Karpas-422 (cell line): ENCODE results near the gene HNRNPA1L2. TPM values are rescaled to one million over a fixed set of nuclear protein-coding genes. Genes with fewer than 3 reads are reported as not detected.
"Not testable (repeated sequence)": the region's sequence is repeated elsewhere in the genome, so short reads cannot be mapped to it uniquely, and the experiment has no call there.

Source experiments
- DNase-seq: peaks from one replicate; pipeline ENCODE4 v3.0.0-alpha.2; 2015
- H2AFZ ChIP-seq: fragments of 200-600 bp; sonication (generic); 2 replicates; pipeline ENCODE4 v1.6.1; 2014; ENCODE audit warnings: antibody characterized with exemption, low read length, mixed read lengths
- H3K27ac ChIP-seq: fragments of 200-600 bp; sonication (generic); 2 replicates; pipeline ENCODE4 v1.5.1; 2014; ENCODE audit warnings: mild to moderate bottlenecking, low read length, moderate library complexity
- H3K27me3 ChIP-seq: fragments of 200-600 bp; sonication (generic); 2 replicates; pipeline ENCODE4 v1.6.1; 2014; ENCODE audit warnings: low read length, mixed read lengths
- H3K36me3 ChIP-seq: fragments of 200-600 bp; sonication (generic); 2 replicates; pipeline ENCODE4 v1.6.1; 2014; ENCODE audit warnings: low read length, mixed read lengths; ENCODE audit not compliant: insufficient read depth
- H3K4me1 ChIP-seq: fragments of 200-600 bp; sonication (generic); 2 replicates; pipeline ENCODE4 v1.6.1; 2014; ENCODE audit warnings: mild to moderate bottlenecking, low read length, mixed read lengths
- H3K4me2 ChIP-seq: fragments of 200-600 bp; sonication (generic); 2 replicates; pipeline ENCODE4 v1.6.1; 2014; ENCODE audit warnings: low read length, low read depth, mild to moderate bottlenecking; ENCODE audit not compliant: poor library complexity, severe bottlenecking
- H3K4me3 ChIP-seq: fragments of 200-600 bp; sonication (generic); 2 replicates; pipeline ENCODE4 v1.5.1; 2014; ENCODE audit warnings: mild to moderate bottlenecking, antibody characterized with exemption, low read length, mixed read lengths
- H3K79me2 ChIP-seq: fragments of 200-600 bp; sonication (generic); 2 replicates; pipeline ENCODE4 v1.6.1; 2014; ENCODE audit warnings: mild to moderate bottlenecking, low read length, mixed read lengths
- H3K9ac ChIP-seq: fragments of 200-600 bp; sonication (generic); 2 replicates; pipeline ENCODE4 v1.6.0; 2014; ENCODE audit warnings: low read length
- H3K9me2 ChIP-seq: fragments of 200-600 bp; sonication (generic), shearing (Covaris generic); replicated peaks from 2 replicates; pipeline ENCODE4 v1.6.0; 2014; ENCODE audit warnings: mild to moderate bottlenecking, low read length, moderate library complexity; ENCODE audit not compliant: insufficient read depth
- H3K9me3 ChIP-seq: fragments of 300-700, 200-600 bp; sonication (generic); 2 replicates; pipeline ENCODE4 v1.6.1; 2014; ENCODE audit warnings: low read length, mixed read lengths
- H4K20me1 ChIP-seq: fragments of 200-600 bp; sonication (generic); 2 replicates; pipeline ENCODE4 v1.6.1; 2014; ENCODE audit warnings: mild to moderate bottlenecking, antibody characterized with exemption, low read length, low read depth; ENCODE audit not compliant: insufficient read depth
- total RNA-seq: library from RNA; depleted of rRNA; stranded (reverse); fragments of >200 nt; shearing (Covaris generic); gene quantifications from 2 replicates; pipeline ENCODE4 v1.2.3, GENCODE V29; 2014; ENCODE audit warnings: low replicate concordance; rRNA removed

Gene HNRNPA1L2
- total RNA-seq, 1 experiment from 2014 or later = 2.2 TPM

GRCh38 chr13:52677823-52678222, 35.6 kb downstream of the HNRNPA1L2 start:
- Histone ChIP-seq H2AFZ (no peak overlapping the region), H3K4me1 (no peaks in the 10 kb centered on the region), H3K4me2 (no peak overlapping the region), H3K27ac (no peak overlapping the region), H3K9me3 (no peaks in the 10 kb centered on the region), H4K20me1 (no peaks in the 10 kb centered on the region), H3K9me2 (no peaks in the 10 kb centered on the region), H3K79me2 (peaks cover 74% of the 10 kb centered on the region), H3K4me3 (no peak overlapping the region), H3K27me3 (no peaks in the 10 kb centered on the region), H3K9ac (no peak overlapping the region), H3K36me3 (peaks cover 46% of the 10 kb centered on the region; the same call in 1 of the 2 replicates)
- DNase-seq = no peak

DNA sequence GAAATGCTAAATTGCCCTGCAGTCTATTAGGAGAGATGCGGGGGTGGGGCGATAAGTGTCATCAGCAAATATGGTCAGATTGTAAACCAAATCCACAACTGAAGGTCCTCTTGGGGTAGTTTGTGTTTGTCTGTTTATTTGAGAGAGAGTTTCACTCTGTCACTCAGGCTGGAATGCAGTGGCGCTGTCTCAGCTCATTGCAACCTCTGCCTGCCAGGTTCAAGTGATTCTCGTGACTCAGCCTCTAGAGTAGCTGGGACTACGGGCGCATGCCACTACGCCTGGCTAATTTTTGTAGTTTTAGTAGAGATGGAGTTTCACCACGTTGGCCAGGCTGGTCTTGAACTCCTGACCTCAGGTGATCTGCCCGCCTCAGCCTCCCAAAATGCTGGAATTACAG, 43.6 kb downstream of the HNRNPA1L2 start:
- not testable (repeated sequence) for H3K9me3 ChIP-seq, H4K20me1 ChIP-seq, H3K4me2 ChIP-seq, DNase-seq, H3K9me2 ChIP-seq, H3K27ac ChIP-seq, H3K27me3 ChIP-seq, H2AFZ ChIP-seq, H3K9ac ChIP-seq, H3K4me3 ChIP-seq, H3K4me1 ChIP-seq
- Histone ChIP-seq H3K36me3 (peaks cover 60% of the 10 kb centered on the region), H3K79me2 (peaks cover 16% of the 10 kb centered on the region)

DNA sequence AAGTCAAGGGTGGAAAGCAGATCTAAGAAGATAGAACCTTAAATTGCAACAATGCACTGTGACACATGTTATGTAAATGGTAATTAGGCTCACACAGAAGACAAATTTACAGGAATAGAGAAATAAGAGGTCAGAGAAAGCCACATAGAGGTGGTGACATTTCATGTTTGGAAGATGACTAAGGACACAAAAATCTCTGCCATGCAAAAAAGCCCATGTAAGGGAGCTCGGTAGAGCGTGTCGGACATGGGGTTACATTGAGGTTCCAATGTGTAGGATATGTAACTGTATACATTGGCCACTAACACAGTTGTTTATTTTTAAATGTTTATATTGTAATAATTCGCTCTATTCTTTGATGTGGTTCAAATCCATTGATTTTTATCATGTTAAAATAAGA, 44.1 kb downstream of the HNRNPA1L2 start:
- H3K9me2 ChIP-seq = no peaks in the 10 kb centered on the region
- DNase-seq = no peak
- no peak overlapping the region for H2AFZ ChIP-seq
- no peak overlapping the region for H3K4me2 ChIP-seq
- H3K27ac ChIP-seq = no peak overlapping the region
- H3K4me3 ChIP-seq = no peak overlapping the region
- no peaks in the 10 kb centered on the region for H3K9me3 ChIP-seq
- H3K79me2 ChIP-seq = peaks cover 16% of the 10 kb centered on the region
- H3K4me1 ChIP-seq = no peaks in the 10 kb centered on the region
- peaks cover 6% of the 10 kb centered on the region; the same call in 1 of the 2 replicates for H4K20me1 ChIP-seq
- H3K9ac ChIP-seq = no peak overlapping the region
- peaks cover 60% of the 10 kb centered on the region for H3K36me3 ChIP-seq
- no peaks in the 10 kb centered on the region for H3K27me3 ChIP-seq

Other genes starting within 250 kb of the HNRNPA1L2 start
- 1.1 and 1.6 TPM in 2 replicates for gene THSD1, start 236.3 kb upstream of the HNRNPA1L2 start, total RNA-seq
- gene VPS36, start 191.8 kb upstream of the HNRNPA1L2 start, total RNA-seq = 43.3 and 48.7 TPM in 2 replicates
- 30.7 and 46.2 TPM in 2 replicates for gene CKAP2, start 187.0 kb upstream of the HNRNPA1L2 start, total RNA-seq
- gene SUGT1, start 10.4 kb downstream of the HNRNPA1L2 start, total RNA-seq = 44.0 and 45.7 TPM in 2 replicates
- not detected in 2 replicates for gene CNMD, start 97.4 kb downstream of the HNRNPA1L2 start, total RNA-seq
- gene PCDH8, start 206.2 kb downstream of the HNRNPA1L2 start, total RNA-seq = not detected in 2 replicates